G401.6 (cell line): ENCODE data around the gene GAS6.
A peak's percentile ranks its signal among the peaks of the same experiment; 100 is the strongest.
"Not testable (repeated sequence)": the region's sequence is repeated elsewhere in the genome, so short reads cannot be mapped to it uniquely, and the experiment has no call there.

Source experiments
- FAIRE-seq: peaks from 2 replicates; lab custom pipeline; 2012; peaks lifted over from hg19 to GRCh38; lab: Jason Lieb, UNC

Gene GAS6

GRCh38 chr13:113837560-113838355, 26.1 kb downstream of the GAS6 start:
- FAIRE-seq: peak; percentile 84

- no peak for FAIRE-seq
Observed at GRCh38 chr13:113836768-113837559, 26.9 kb downstream of the GAS6 start.

- no peak for FAIRE-seq
Observed at GRCh38 chr13:113835461-113836270, 28.2 kb downstream of the GAS6 start.

- FAIRE-seq: no peak
Observed at GRCh38 chr13:113834496-113835200, 29.2 kb downstream of the GAS6 start.

- not testable (repeated sequence) for FAIRE-seq
Observed at GRCh38 chr13:113834006-113834405, 29.9 kb downstream of the GAS6 start.

GRCh38 chr13:113833111-113833830, 30.6 kb downstream of the GAS6 start:
- FAIRE-seq: no peak

- FAIRE-seq: no peak
Observed at GRCh38 chr13:113832631-113833030, 31.2 kb downstream of the GAS6 start.

- no peak for FAIRE-seq
Observed at GRCh38 chr13:113832205-113832604, 31.7 kb downstream of the GAS6 start.

GRCh38 chr13:113831061-113831460, 32.8 kb downstream of the GAS6 start:
- FAIRE-seq: no peak

- FAIRE-seq: peak; percentile 49
Observed at GRCh38 chr13:113830426-113830950, 33.4 kb downstream of the GAS6 start.

GRCh38 chr13:113828282-113828825, 35.5 kb downstream of the GAS6 start:
- no peak for FAIRE-seq

GRCh38 chr13:113827021-113827420, 36.9 kb downstream of the GAS6 start:
- no peak for FAIRE-seq

- FAIRE-seq: not testable (repeated sequence)
Observed at GRCh38 chr13:113826446-113826845, 37.4 kb downstream of the GAS6 start.

- no peak for FAIRE-seq
Observed at GRCh38 chr13:113825841-113826240, 38.0 kb downstream of the GAS6 start.

- no peak for FAIRE-seq
Observed at GRCh38 chr13:113823771-113824170, 40.1 kb downstream of the GAS6 start.

GRCh38 chr13:113822956-113823744, 40.7 kb downstream of the GAS6 start:
- FAIRE-seq: no peak

GRCh38 chr13:113822266-113822665, 41.6 kb downstream of the GAS6 start:
- FAIRE-seq: no peak

- FAIRE-seq: no peak
Observed at GRCh38 chr13:113821847-113822246, 42.0 kb downstream of the GAS6 start.

GRCh38 chr13:113820813-113821651, 42.8 kb downstream of the GAS6 start:
- FAIRE-seq: no peak
